MM.1S (cell line): ENCODE data around the gene EHBP1L1.

ENCODE experiments used
- DNase-seq: peaks from one replicate; pipeline ENCODE4 v3.0.0-alpha.2; 2015
- H2AFZ ChIP-seq: fragments of 300-600 bp; sonication (generic); 2 replicates; pipeline ENCODE4 v1.6.0; 2016; ENCODE audit warnings: antibody characterized with exemption, low read length
- H3F3A ChIP-seq: fragments of 300-600 bp; sonication (generic); 2 replicates; pipeline ENCODE4 v1.6.1; 2016; ENCODE audit warnings: mild to moderate bottlenecking, antibody characterized with exemption, low read length, moderate library complexity, mixed read lengths; ENCODE audit not compliant: insufficient read depth
- H3K27ac ChIP-seq: fragments of 300-600 bp; sonication (generic); 2 replicates; pipeline ENCODE4 v1.5.1; 2016; ENCODE audit warnings: mild to moderate bottlenecking, low read length
- H3K27me3 ChIP-seq: fragments of 300-600 bp; sonication (generic); replicated peaks from 2 replicates; pipeline ENCODE4 v1.6.0; 2016; ENCODE audit warnings: low read length; ENCODE audit not compliant: insufficient read depth
- H3K36me3 ChIP-seq: fragments of 300-600 bp; sonication (generic); replicated peaks from 2 replicates; pipeline ENCODE4 v1.6.1; 2016; ENCODE audit warnings: mild to moderate bottlenecking, low read length, mixed read lengths; ENCODE audit not compliant: insufficient read depth
- H3K4me1 ChIP-seq: fragments of 300-600 bp; sonication (generic); 2 replicates; pipeline ENCODE4 v1.6.1; 2016; ENCODE audit warnings: low read length, mixed read lengths
- H3K4me2 ChIP-seq: fragments of 300-600 bp; sonication (generic); 2 replicates; pipeline ENCODE4 v1.6.0; 2016; ENCODE audit warnings: low read depth, low read length
- H3K4me3 ChIP-seq: fragments of 300-600 bp; sonication (generic); 2 replicates; pipeline ENCODE4 v1.5.1; 2016; ENCODE audit warnings: low read length, mixed read lengths
- H3K79me2 ChIP-seq: fragments of 300-600 bp; sonication (generic); 2 replicates; pipeline ENCODE4 v1.6.1; 2016; ENCODE audit warnings: mixed run types, low read length, mixed read lengths
- H3K9ac ChIP-seq: fragments of 300-600 bp; sonication (generic); 2 replicates; pipeline ENCODE4 v1.6.1; 2016; ENCODE audit warnings: low read length, mixed read lengths
- H3K9me2 ChIP-seq: fragments of 300-600 bp; sonication (generic); replicated peaks from 2 replicates; pipeline ENCODE4 v1.6.1; 2016; ENCODE audit warnings: mild to moderate bottlenecking, low read length, mixed read lengths; ENCODE audit not compliant: insufficient read depth
- H3K9me3 ChIP-seq: fragments of 300-600 bp; sonication (generic); replicated peaks from 2 replicates; pipeline ENCODE4 v1.6.1; 2016; ENCODE audit warnings: mild to moderate bottlenecking, low read length, mixed read lengths; ENCODE audit not compliant: insufficient read depth
- H4K20me1 ChIP-seq: fragments of 300-600 bp; sonication (generic); 2 replicates; pipeline ENCODE4 v1.6.1; 2016; ENCODE audit warnings: mild to moderate bottlenecking, low read length, moderate library complexity, mixed read lengths; ENCODE audit not compliant: insufficient read depth
- EZH2 ChIP-seq: fragments of 300-600 bp; sonication (generic); optimal IDR thresholded peaks from 2 replicates; pipeline ENCODE3; 2017; ENCODE audit warnings: low read depth, mild to moderate bottlenecking, antibody characterized with exemption, low read length, mixed read lengths
- EZH2phosphoT487 ChIP-seq: fragments of 300-600 bp; sonication (generic); IDR thresholded peaks from 2 replicates; pipeline ENCODE4 v1.6.1; 2018; ENCODE audit warnings: antibody characterized with exemption, low read length
- TF ChIP-seq, protein P1 (sequence below): fragments of 300-600 bp; sonication (generic); IDR thresholded peaks from 2 replicates; pipeline ENCODE4 v1.5.1; 2016; ENCODE audit warnings: antibody characterized with exemption, low read length, mixed read lengths

EHBP1L1 gene

GRCh38 chr11:65572356-65573051, 3.3 kb upstream of the EHBP1L1 start, which contains the start of gene FAM89B:
FAM89B (plus strand) TSS chr11:65572538; CDS start chr11:65572670, 132 bp downstream.
- peak within 1 kb of the TSS; percentile 93 for H3K4me2 ChIP-seq
- peak within 1 kb of the TSS; percentile 86 for H3K9ac ChIP-seq
- H3K27ac ChIP-seq = peak within 1 kb of the TSS; percentile 92; the same call in 1 of the 2 replicates
- H4K20me1 ChIP-seq = no peaks in the 10 kb centered on the region
- TF ChIP-seq, protein P1, sequence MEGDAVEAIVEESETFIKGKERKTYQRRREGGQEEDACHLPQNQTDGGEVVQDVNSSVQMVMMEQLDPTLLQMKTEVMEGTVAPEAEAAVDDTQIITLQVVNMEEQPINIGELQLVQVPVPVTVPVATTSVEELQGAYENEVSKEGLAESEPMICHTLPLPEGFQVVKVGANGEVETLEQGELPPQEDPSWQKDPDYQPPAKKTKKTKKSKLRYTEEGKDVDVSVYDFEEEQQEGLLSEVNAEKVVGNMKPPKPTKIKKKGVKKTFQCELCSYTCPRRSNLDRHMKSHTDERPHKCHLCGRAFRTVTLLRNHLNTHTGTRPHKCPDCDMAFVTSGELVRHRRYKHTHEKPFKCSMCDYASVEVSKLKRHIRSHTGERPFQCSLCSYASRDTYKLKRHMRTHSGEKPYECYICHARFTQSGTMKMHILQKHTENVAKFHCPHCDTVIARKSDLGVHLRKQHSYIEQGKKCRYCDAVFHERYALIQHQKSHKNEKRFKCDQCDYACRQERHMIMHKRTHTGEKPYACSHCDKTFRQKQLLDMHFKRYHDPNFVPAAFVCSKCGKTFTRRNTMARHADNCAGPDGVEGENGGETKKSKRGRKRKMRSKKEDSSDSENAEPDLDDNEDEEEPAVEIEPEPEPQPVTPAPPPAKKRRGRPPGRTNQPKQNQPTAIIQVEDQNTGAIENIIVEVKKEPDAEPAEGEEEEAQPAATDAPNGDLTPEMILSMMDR = no peak
- no peak for TF ChIP-seq EZH2phosphoT487
- peak; percentile 89 for DNase-seq
- H3K79me2 ChIP-seq = peaks cover 73% of the 10 kb centered on the region
- no peaks in the 10 kb centered on the region for H3K36me3 ChIP-seq
- H3K9me2 ChIP-seq = no peaks in the 10 kb centered on the region
- H3K4me3 ChIP-seq = peak within 1 kb of the TSS; percentile 98
- H2AFZ ChIP-seq = no peak within 1 kb of the TSS
- H3K9me3 ChIP-seq = no peaks in the 10 kb centered on the region
- H3F3A ChIP-seq = peaks cover 53% of the 10 kb centered on the region
- no peaks in the 10 kb centered on the region for H3K27me3 ChIP-seq
- H3K4me1 ChIP-seq = peaks cover 31% of the 10 kb centered on the region

- no peaks in the 10 kb centered on the region for H3K27me3 ChIP-seq
- H3K9ac ChIP-seq = peak overlapping the region; percentile 61
- TF ChIP-seq, protein P1 = no peak
- no peak for TF ChIP-seq EZH2
- TF ChIP-seq EZH2phosphoT487 = no peak
- peaks cover 35% of the 10 kb centered on the region for H3K4me1 ChIP-seq
- H3K9me2 ChIP-seq = no peaks in the 10 kb centered on the region
- no peaks in the 10 kb centered on the region for H3K36me3 ChIP-seq
- H2AFZ ChIP-seq = no peak overlapping the region
- H3F3A ChIP-seq = peaks cover 53% of the 10 kb centered on the region
- H3K27ac ChIP-seq = peak overlapping the region; percentile 83
- H4K20me1 ChIP-seq = no peaks in the 10 kb centered on the region
- peak overlapping the region; percentile 89 for H3K4me2 ChIP-seq
- DNase-seq = peak; percentile 29
- H3K4me3 ChIP-seq = peak overlapping the region; percentile 69
- H3K79me2 ChIP-seq = peaks cover 73% of the 10 kb centered on the region
- no peaks in the 10 kb centered on the region for H3K9me3 ChIP-seq
These were observed 2.3 kb upstream of the EHBP1L1 start for GRCh38 chr11:65573391-65574079.

GRCh38 chr11:65574109-65574810, 1.6 kb upstream of the EHBP1L1 start:
- peaks cover 71% of the 10 kb centered on the region for H3K79me2 ChIP-seq

More at GRCh38 chr11:65574109-65574810, 1.6 kb upstream of the EHBP1L1 start:
- no peaks in the 10 kb centered on the region for H3K9me2 ChIP-seq
- no peaks in the 10 kb centered on the region for H3K36me3 ChIP-seq
- DNase-seq = peak; percentile 94
- no peaks in the 10 kb centered on the region for H3K27me3 ChIP-seq
- peak overlapping the region; percentile 83 for H3K27ac ChIP-seq
- no peaks in the 10 kb centered on the region for H4K20me1 ChIP-seq
- peaks cover 32% of the 10 kb centered on the region for H3K4me1 ChIP-seq
- TF ChIP-seq, protein P1 = peak; percentile 62
- TF ChIP-seq EZH2 (no peak), EZH2phosphoT487 (no peak)
- peak overlapping the region; percentile 75 for H3K9ac ChIP-seq
- peak overlapping the region; percentile 69 for H3K4me3 ChIP-seq
- peak overlapping the region; percentile 89 for H3K4me2 ChIP-seq
- peaks cover 49% of the 10 kb centered on the region for H3F3A ChIP-seq
- H3K9me3 ChIP-seq = no peaks in the 10 kb centered on the region
- no peak overlapping the region for H2AFZ ChIP-seq
